Omental fat pad (tissue), 4 donors: Measurements from ENCODE around the gene ADAM15. TPM values are rescaled to one million over a fixed set of nuclear protein-coding genes. Genes with fewer than 3 reads are reported as not detected.

Source experiments
- ATAC-seq: fragments of 150-250 bp; one replicate; pipeline ENCODE4 v1.9.1; 2016; ENCODE audit warnings: mild to moderate bottlenecking, moderate library complexity; ENCODE audit not compliant: low FRiP score
- DNase-seq: peaks from one replicate; pipeline ENCODE4 v3.0.0-alpha.2; 2019; ENCODE audit warnings: low spot score
- total RNA-seq, 4 donors: library from RNA; depleted of rRNA; stranded (reverse); fragments of >200 nt; gene quantifications; one replicate each; pipeline ENCODE4 v1.1.0, GENCODE V29; 2016
- TF ChIP-seq, protein P1 (sequence below), 3 donors: fragments of 450-650 bp; IDR thresholded peaks; one replicate each; pipeline ENCODE4 v1.5.1; 2016 to 2017; ENCODE audit warnings: antibody characterized with exemption in 3 of 3, mild to moderate bottlenecking in 3 of 3, moderate library complexity in 2 of 3

The ADAM15 gene
- total RNA-seq, 4 donors from 2014 or later = 116 to 262 (median 157) TPM

DNA sequence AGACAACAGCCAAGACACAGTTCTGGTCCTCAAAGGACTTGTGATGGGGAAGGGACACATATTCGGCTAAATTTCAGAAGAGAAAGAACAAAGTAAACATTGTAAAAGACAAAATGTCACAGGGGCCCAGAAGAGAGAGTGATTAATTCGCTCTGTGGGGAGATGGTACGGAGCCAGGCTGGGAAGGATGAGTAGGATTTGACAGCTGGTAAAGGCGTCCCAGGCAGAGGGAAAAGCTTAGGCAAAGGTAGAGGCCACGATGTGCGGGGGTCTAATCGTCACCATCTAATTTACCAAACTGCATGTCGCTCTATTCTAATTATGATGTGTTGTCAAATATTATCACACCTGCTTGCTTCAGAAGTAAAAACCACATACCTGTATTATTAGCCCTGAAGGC, 59.3 kb downstream of the ADAM15 start:
- TF ChIP-seq, protein P1, sequence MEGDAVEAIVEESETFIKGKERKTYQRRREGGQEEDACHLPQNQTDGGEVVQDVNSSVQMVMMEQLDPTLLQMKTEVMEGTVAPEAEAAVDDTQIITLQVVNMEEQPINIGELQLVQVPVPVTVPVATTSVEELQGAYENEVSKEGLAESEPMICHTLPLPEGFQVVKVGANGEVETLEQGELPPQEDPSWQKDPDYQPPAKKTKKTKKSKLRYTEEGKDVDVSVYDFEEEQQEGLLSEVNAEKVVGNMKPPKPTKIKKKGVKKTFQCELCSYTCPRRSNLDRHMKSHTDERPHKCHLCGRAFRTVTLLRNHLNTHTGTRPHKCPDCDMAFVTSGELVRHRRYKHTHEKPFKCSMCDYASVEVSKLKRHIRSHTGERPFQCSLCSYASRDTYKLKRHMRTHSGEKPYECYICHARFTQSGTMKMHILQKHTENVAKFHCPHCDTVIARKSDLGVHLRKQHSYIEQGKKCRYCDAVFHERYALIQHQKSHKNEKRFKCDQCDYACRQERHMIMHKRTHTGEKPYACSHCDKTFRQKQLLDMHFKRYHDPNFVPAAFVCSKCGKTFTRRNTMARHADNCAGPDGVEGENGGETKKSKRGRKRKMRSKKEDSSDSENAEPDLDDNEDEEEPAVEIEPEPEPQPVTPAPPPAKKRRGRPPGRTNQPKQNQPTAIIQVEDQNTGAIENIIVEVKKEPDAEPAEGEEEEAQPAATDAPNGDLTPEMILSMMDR (IDR thresholded peaks at IDR 0.05) = no peak
- DNase-seq = no peak
- ATAC-seq = no peak

DNA sequence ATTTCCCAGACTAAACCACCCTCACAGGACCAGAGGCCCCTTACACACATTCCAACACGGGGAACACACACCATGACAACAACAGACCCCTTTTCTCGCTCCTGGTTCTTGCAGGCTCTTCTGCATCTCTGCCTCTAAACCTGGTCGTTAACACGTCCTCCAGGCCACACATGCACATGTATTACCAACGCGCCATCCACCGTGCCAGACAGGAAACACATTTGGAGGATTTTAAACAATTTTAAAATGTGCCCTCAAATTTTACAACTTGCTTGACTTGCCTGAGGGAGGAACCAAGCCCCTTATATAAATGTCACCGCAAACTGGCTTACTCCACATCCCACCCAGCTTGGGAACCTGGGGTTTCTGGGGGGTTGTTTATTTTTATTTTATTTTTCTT, 59.7 kb downstream of the ADAM15 start:
- TF ChIP-seq, protein P1 (IDR thresholded peaks at IDR 0.05) = no peak
- DNase-seq (no peak), ATAC-seq (no peak)

Other genes with a start within 250 kb of the ADAM15 start
- 1 to 10 TPM in 2 of 4 donors, under 1 TPM in 2; 0.24 to 2.4 (median 0.95) TPM for gene KCNN3, start 181.0 kb upstream of the ADAM15 start, total RNA-seq
- gene PMVK, start 114.6 kb upstream of the ADAM15 start, total RNA-seq = 10 to 100 TPM in 2 of 4 donors, 1 to 10 TPM in 2; 7.4 to 16.2 (median 12.1) TPM
- gene PBXIP1, start 95.2 kb upstream of the ADAM15 start, total RNA-seq = 10 to 100 TPM; 65.0 to 93.7 (median 82.0) TPM
- 10 to 100 TPM; 10.2 to 21.2 (median 15.9) TPM for gene PYGO2, start 89.5 kb upstream of the ADAM15 start, total RNA-seq
- 100 to 1,000 TPM; 152 to 265 (median 171) TPM for gene SHC1, start 80.6 kb upstream of the ADAM15 start, total RNA-seq
- 10 to 100 TPM; 34.0 to 72.8 (median 43.2) TPM for gene CKS1B, start 76.6 kb upstream of the ADAM15 start, total RNA-seq
- gene FLAD1, start 68.0 kb upstream of the ADAM15 start, total RNA-seq = 10 to 100 TPM; 26.8 to 43.8 (median 30.9) TPM
- gene LENEP, start 57.7 kb upstream of the ADAM15 start, total RNA-seq = not detected
- 10 to 100 TPM; 38.6 to 66.4 (median 49.2) TPM for gene ZBTB7B, start 48.5 kb upstream of the ADAM15 start, total RNA-seq
- under 1 TPM in 3 of 4 donors, not detected in 1; 0.36 to 0.79 (median 0.38) TPM for gene DCST2, start 17.5 kb upstream of the ADAM15 start, total RNA-seq
- not detected for gene DCST1, start 17.5 kb upstream of the ADAM15 start, total RNA-seq
- gene EFNA4, start 12.4 kb downstream of the ADAM15 start, total RNA-seq = 1 to 10 TPM; 1.7 to 5.0 (median 4.4) TPM
- 1 to 10 TPM in 2 of 4 donors, under 1 TPM in 1, not detected in 1; 0.84 to 1.8 (median 1.6) TPM for gene EFNA3, start 27.5 kb downstream of the ADAM15 start, total RNA-seq
- 10 to 100 TPM; 29.2 to 61.7 (median 56.7) TPM for gene EFNA1, start 76.6 kb downstream of the ADAM15 start, total RNA-seq
- gene SLC50A1, start 84.5 kb downstream of the ADAM15 start, total RNA-seq = 10 to 100 TPM; 26.8 to 40.6 (median 27.5) TPM
- 10 to 100 TPM; 32.5 to 70.8 (median 58.5) TPM for gene DPM3, start 89.2 kb downstream of the ADAM15 start, total RNA-seq
- 100 to 1,000 TPM in 2 of 4 donors, 10 to 100 TPM in 2; 77.9 to 171 (median 99.7) TPM for gene KRTCAP2, start 122.0 kb downstream of the ADAM15 start, total RNA-seq
- 1 to 10 TPM in 3 of 4 donors, under 1 TPM in 1; 0.36 to 1.4 (median 1.1) TPM for gene TRIM46, start 122.5 kb downstream of the ADAM15 start, total RNA-seq
- 10 to 100 TPM; 11.3 to 32.2 (median 25.0) TPM for gene THBS3, start 156.6 kb downstream of the ADAM15 start, total RNA-seq
- gene MTX1, start 157.4 kb downstream of the ADAM15 start, total RNA-seq = 10 to 100 TPM; 38.3 to 52.0 (median 40.8) TPM
- gene ENTREP3, start 204.2 kb downstream of the ADAM15 start, total RNA-seq = 10 to 100 TPM in 3 of 4 donors, 1 to 10 TPM in 1; 8.7 to 13.4 (median 11.9) TPM
- 10 to 100 TPM; 48.2 to 72.9 (median 63.1) TPM for gene SCAMP3, start 211.0 kb downstream of the ADAM15 start, total RNA-seq
- 10 to 100 TPM; 16.9 to 41.3 (median 32.7) TPM for gene CLK2, start 222.2 kb downstream of the ADAM15 start, total RNA-seq
- 1 to 10 TPM in 2 of 4 donors, under 1 TPM in 2; 0.36 to 2.3 (median 1.2) TPM for gene HCN3, start 226.1 kb downstream of the ADAM15 start, total RNA-seq